Raji (cell line): Measurements from ENCODE around the gene C10orf95.
A peak's percentile ranks its signal among the peaks of the same experiment; 100 is the strongest.

Experiments
- POLR2A ChIP-seq: IDR thresholded peaks from 2 replicates; pipeline ENCODE4 v1.6.1; 2011; ENCODE audit warnings: low read depth, low read length, control low read depth; ENCODE audit not compliant: insufficient read depth

C10orf95 gene

GRCh38 chr10:102473445-102474331, 22.3 kb upstream of the C10orf95 start:
- no peak for TF ChIP-seq POLR2A

GRCh38 chr10:102470579-102471546, 19.5 kb upstream of the C10orf95 start:
- no peak for TF ChIP-seq POLR2A

- no peak for TF ChIP-seq POLR2A
Measured at GRCh38 chr10:102468683-102469082, 17.3 kb upstream of the C10orf95 start.

GRCh38 chr10:102467971-102468438, 16.7 kb upstream of the C10orf95 start:
- TF ChIP-seq POLR2A: no peak

- TF ChIP-seq POLR2A: no peak
Measured at GRCh38 chr10:102467318-102467717, 16.0 kb upstream of the C10orf95 start.

GRCh38 chr10:102465466-102465865, 14.1 kb upstream of the C10orf95 start:
- TF ChIP-seq POLR2A: no peak

- no peak for TF ChIP-seq POLR2A
Measured at GRCh38 chr10:102463983-102464382, 12.6 kb upstream of the C10orf95 start.

GRCh38 chr10:102462512-102463054, 11.2 kb upstream of the C10orf95 start:
- TF ChIP-seq POLR2A: no peak

- peak; percentile 66 for TF ChIP-seq POLR2A
Measured at GRCh38 chr10:102461187-102462054, 10.1 kb upstream of the C10orf95 start.

- no peak for TF ChIP-seq POLR2A
Measured at GRCh38 chr10:102460836-102461186, 9.5 kb upstream of the C10orf95 start.

GRCh38 chr10:102458656-102459055, 7.3 kb upstream of the C10orf95 start:
- no peak for TF ChIP-seq POLR2A

- TF ChIP-seq POLR2A: no peak
Measured at GRCh38 chr10:102457591-102458150, 6.3 kb upstream of the C10orf95 start.

GRCh38 chr10:102455893-102456471, 4.6 kb upstream of the C10orf95 start:
- no peak for TF ChIP-seq POLR2A

- TF ChIP-seq POLR2A: no peak
Measured at GRCh38 chr10:102453502-102453901, 2.2 kb upstream of the C10orf95 start.

GRCh38 chr10:102452672-102453340, 1.5 kb upstream of the C10orf95 start:
- TF ChIP-seq POLR2A: 0 out of 2 replicates have a peak, but pooled peaks have one; percentile 12
